Measurements from ENCODE around the gene ENO1. TPM values are rescaled to one million over a fixed set of nuclear protein-coding genes. Genes with fewer than 3 reads are reported as not detected.

Gene ENO1
- total and polyA plus RNA-seq, 10 of the 15 experiments (the other 5 are each of a cell fraction or from before 2014, with no cell fraction given): 1,850 to 4,219 (median 2,331) TPM

DNA sequence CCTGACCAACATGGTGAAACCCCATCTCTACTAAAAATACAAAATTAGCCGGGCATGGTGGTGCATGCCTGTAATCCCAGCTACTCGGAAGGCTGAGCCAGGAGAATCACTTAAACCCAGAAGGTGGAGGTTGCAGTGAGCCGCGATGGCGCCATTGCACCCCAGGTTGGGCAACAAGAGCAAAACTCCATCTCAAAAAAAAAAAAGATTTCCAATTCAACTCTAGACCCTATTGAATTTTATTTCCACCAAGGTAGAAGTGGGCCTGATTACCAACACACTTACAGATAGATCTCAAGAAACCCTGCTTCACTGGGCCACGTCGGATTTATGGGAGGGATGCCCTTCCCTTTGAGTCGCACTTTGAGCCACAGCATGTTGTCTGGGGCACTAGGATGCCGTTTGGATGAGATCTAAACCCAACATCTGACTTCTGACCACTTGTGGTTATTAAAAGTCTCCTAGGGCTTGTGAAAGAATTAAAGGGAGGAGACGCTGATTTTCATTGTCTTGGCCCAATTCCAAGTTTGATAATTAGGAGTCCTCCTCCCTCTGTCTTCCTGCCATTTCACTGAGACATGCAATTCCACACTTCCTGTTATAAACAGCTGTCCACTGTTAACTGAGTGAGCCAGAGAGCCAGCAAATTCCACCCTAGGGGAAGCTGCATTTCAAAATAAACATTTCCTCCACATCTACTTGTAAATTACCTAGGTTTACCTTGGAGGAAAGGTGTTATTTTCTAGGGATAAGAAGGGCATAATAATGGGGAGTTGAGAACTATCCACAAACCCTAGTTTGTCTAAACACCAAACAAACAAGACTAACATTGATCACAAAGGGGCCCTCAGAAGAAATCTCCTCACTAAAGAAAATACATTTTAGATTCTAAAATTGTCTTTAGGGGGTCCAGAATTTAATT lies 55.9 kb downstream of the ENO1 start:
- 75% methylated on average over 10 of the region's 10 CpGs for WGBS (ENCODE audit: insufficient coverage, insufficient replicate concordance, low lambda C conversion rate, missing lambda C conversion rate)
- TF ChIP-seq E2F4 (IDR thresholded peaks at IDR 0.05; ENCODE audit: low read depth, low read length): no peak
- no peak for TF ChIP-seq SREBF2 (IDR thresholded peaks at IDR 0.05; ENCODE audit: low read length)
- no peak for TF ChIP-seq BCL11A (IDR thresholded peaks at IDR 0.05; ENCODE audit: low read depth, low read length)
- TF ChIP-seq ZBED1 (IDR thresholded peaks at IDR 0.05; ENCODE audit: borderline replicate concordance): no peak
- no peak for TF ChIP-seq BMI1 (IDR thresholded peaks at IDR 0.05; ENCODE audit: borderline replicate concordance)
- TF ChIP-seq SPI1 (IDR thresholded peaks at IDR 0.05; ENCODE audit: borderline replicate concordance, insufficient read depth, low read depth, low read length): no peak
- no peak for TF ChIP-seq SRF (IDR thresholded peaks at IDR 0.05; ENCODE audit: low read depth in 2 of 2, low read length in 2 of 2)
- no peak for TF ChIP-seq E4F1 (IDR thresholded peaks at IDR 0.05; ENCODE audit: borderline replicate concordance, partially characterized antibody)
- no peak for TF ChIP-seq ZNF207 (IDR thresholded peaks at IDR 0.05; ENCODE audit: borderline replicate concordance)
- TF ChIP-seq, protein P1, sequence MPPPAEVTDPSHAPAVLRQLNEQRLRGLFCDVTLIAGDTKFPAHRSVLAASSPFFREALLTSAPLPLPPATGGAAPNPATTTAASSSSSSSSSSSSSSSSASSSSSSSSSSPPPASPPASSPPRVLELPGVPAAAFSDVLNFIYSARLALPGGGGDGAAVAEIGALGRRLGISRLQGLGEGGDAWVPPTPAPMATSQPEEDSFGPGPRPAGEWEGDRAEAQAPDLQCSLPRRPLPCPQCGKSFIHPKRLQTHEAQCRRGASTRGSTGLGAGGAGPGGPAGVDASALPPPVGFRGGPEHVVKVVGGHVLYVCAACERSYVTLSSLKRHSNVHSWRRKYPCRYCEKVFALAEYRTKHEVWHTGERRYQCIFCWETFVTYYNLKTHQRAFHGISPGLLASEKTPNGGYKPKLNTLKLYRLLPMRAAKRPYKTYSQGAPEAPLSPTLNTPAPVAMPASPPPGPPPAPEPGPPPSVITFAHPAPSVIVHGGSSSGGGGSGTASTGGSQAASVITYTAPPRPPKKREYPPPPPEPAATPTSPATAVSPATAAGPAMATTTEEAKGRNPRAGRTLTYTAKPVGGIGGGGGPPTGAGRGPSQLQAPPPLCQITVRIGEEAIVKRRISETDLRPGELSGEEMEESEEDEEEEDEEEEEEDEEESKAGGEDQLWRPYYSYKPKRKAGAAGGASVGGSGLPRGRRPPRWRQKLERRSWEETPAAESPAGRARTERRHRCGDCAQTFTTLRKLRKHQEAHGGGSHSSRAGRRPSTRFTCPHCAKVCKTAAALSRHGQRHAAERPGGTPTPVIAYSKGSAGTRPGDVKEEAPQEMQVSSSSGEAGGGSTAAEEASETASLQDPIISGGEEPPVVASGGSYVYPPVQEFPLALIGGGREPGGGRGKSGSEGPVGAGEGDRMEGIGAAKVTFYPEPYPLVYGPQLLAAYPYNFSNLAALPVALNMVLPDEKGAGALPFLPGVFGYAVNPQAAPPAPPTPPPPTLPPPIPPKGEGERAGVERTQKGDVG (CRISPR knock-in tag; IDR thresholded peaks at IDR 0.05): no peak
- no peak for TF ChIP-seq EGR1 (IDR thresholded peaks at IDR 0.05; ENCODE audit: borderline replicate concordance in 1 of 2, low read depth in 2 of 2, low read length in 2 of 2)
- no peak for TF ChIP-seq CHD4 (IDR thresholded peaks at IDR 0.05)
- no peak for TF ChIP-seq RAD51 (IDR thresholded peaks at IDR 0.05)
- TF ChIP-seq JUNB (IDR thresholded peaks at IDR 0.05): no peak

More for the DNA sequence above, 55.9 kb downstream of the ENO1 start:
- Histone ChIP-seq H3K79me2 (ENCODE audit: control insufficient read depth, insufficient read depth, low read length) (no peaks in the 10 kb centered on the region), H3K4me2 (ENCODE audit: control insufficient read depth, insufficient read depth) (no peak overlapping the region), H3K36me3 (ENCODE audit: control insufficient read depth in 2 of 2, insufficient read depth in 2 of 2, low read length in 1 of 2) (no peaks in the 10 kb centered on the region), H3K27me3 (replicated peaks in 1 of 2; ENCODE audit: control insufficient read depth in 2 of 2, insufficient read depth in 2 of 2, low read length in 1 of 2) (no peaks in the 10 kb centered on the region), H2AFZ (ENCODE audit: control insufficient read depth, low read depth, low read length) (no peak overlapping the region), H4K20me1 (ENCODE audit: control insufficient read depth, insufficient read depth) (no peaks in the 10 kb centered on the region), H3K9me3 (replicated peaks; ENCODE audit: control insufficient read depth, insufficient read depth, low read length) (no peaks in the 10 kb centered on the region), H3K4me3 (no peak overlapping the region), H3K4me1 (ENCODE audit: control insufficient read depth, insufficient read depth, low read length) (no peaks in the 10 kb centered on the region), H3K9ac (ENCODE audit: control insufficient read depth, insufficient read depth, low read length) (no peak overlapping the region), H3K27ac (ENCODE audit: control insufficient read depth, insufficient read depth) (no peak overlapping the region)
- FAIRE-seq (no peak), ATAC-seq (no peak), DNase-seq (ENCODE audit: low read depth, low spot score) (no peak)
- intact Hi-C loops (cut with micrococcal nuclease; ENCODE audit: unreplicated experiment): no loop called here
- CTCF ChIA-PET: interaction anchor here (1.1 to 4.6 kb wide), 3 partner anchors 26 to 104 kb away, joined by 3 to 27 read pairs (median 6); no protein-coding TSS in a partner anchor
- no TSS peak for BruUV-seq (replicated peaks)
- in situ Hi-C loops (cut with MboI): no loop called here
- SMC1A ChIA-PET (ENCODE audit: uncharacterized antibody, unreplicated experiment): interaction anchor here (0.6 to 2.1 kb wide), 2 partner anchors 26 to 95 kb away, joined by 3 to 8 read pairs; no protein-coding TSS in a partner anchor
- POLR2A ChIA-PET: interaction anchor here (1.8 kb wide), 1 partner anchor 27 kb away, joined by 4 read pairs; no protein-coding TSS in a partner anchor
- RAD21 ChIA-PET (ENCODE audit: unreplicated experiment): interaction anchor here (0.6 to 1.4 kb wide), 2 partner anchors 26 to 31 kb away, joined by 3 to 4 read pairs; no protein-coding TSS in a partner anchor

Data from GM12878 (cell line).